ENCODE data around the gene TET2. TPM values are rescaled to one million over a fixed set of nuclear protein-coding genes. Genes with fewer than 3 reads are reported as not detected.
"Not testable (repeated sequence)": the region's sequence is repeated elsewhere in the genome, so short reads cannot be mapped to it uniquely, and the experiment has no call there.

TET2 gene
- polyA plus RNA-seq, 10 donors: 20.8 to 38.9 (median 32.8) TPM

GRCh38 chr4:105288121-105288520 is 141.4 kb downstream of the TET2 start:
- no peak for DNase-seq

- no peak for DNase-seq
Measured at GRCh38 chr4:105291925-105292324, 145.2 kb downstream of the TET2 start.

- no peak for DNase-seq
Measured at GRCh38 chr4:105293360-105293759, 146.7 kb downstream of the TET2 start.

- DNase-seq: no peak
Measured at GRCh38 chr4:105296672-105297071, 150.0 kb downstream of the TET2 start.

- DNase-seq: not testable (repeated sequence)
Measured at GRCh38 chr4:105299027-105299426, 152.4 kb downstream of the TET2 start.

GRCh38 chr4:105304085-105304484 is 157.4 kb downstream of the TET2 start:
- no peak for DNase-seq

- no peak for DNase-seq
Measured at GRCh38 chr4:105305019-105305836, 158.6 kb downstream of the TET2 start.

- no peak for DNase-seq
Measured at GRCh38 chr4:105306158-105306781, 159.6 kb downstream of the TET2 start.

- DNase-seq: no peak
Measured at GRCh38 chr4:105306820-105307219, 160.1 kb downstream of the TET2 start.

- DNase-seq: no peak
Measured at GRCh38 chr4:105318486-105318885, 171.8 kb downstream of the TET2 start.

GRCh38 chr4:105327222-105327621 is 180.5 kb downstream of the TET2 start:
- no peak for DNase-seq

- no peak for DNase-seq
Measured at GRCh38 chr4:105327956-105328355, 181.3 kb downstream of the TET2 start.

GRCh38 chr4:105329081-105329480 is 182.4 kb downstream of the TET2 start:
- no peak for DNase-seq
